ENCODE results near the gene NKPD1. TPM values are rescaled to one million over a fixed set of nuclear protein-coding genes. Genes with fewer than 3 reads are reported as not detected.

The NKPD1 gene
- polyA plus RNA-seq, 1 experiment: 0.05 TPM

- TF ChIP-seq CTCF (IDR thresholded peaks at IDR 0.05; ENCODE audit: insufficient read depth, low read depth, low read length): no peak
- DNase-seq (ENCODE audit: low read depth): no peak
- Histone ChIP-seq H3K4me3 (ENCODE audit: low read depth, low read length) (no peak overlapping the region), H3K27me3 (ENCODE audit: control insufficient read depth, insufficient read depth, low read length) (no peaks in the 10 kb centered on the region), H3K36me3 (ENCODE audit: control insufficient read depth, insufficient read depth, low read length) (peaks cover 16% of the 10 kb centered on the region)
- CTCF ChIA-PET: interaction anchor here (1.4 kb wide), 1 partner anchor 13 kb away, joined by 3 read pairs; no protein-coding TSS in a partner anchor
- POLR2A ChIA-PET: no interaction called here
Measured at GRCh38 chr19:45139286-45140143, 21.3 kb downstream of the NKPD1 start.

GRCh38 chr19:45138303-45138751 lies 22.5 kb downstream of the NKPD1 start:
- DNase-seq (ENCODE audit: low read depth): no peak
- Histone ChIP-seq H3K4me3 (ENCODE audit: low read depth, low read length) (no peak overlapping the region), H3K36me3 (ENCODE audit: control insufficient read depth, insufficient read depth, low read length) (peaks cover 13% of the 10 kb centered on the region), H3K27me3 (ENCODE audit: control insufficient read depth, insufficient read depth, low read length) (no peaks in the 10 kb centered on the region)
- POLR2A ChIA-PET: no interaction called here
- CTCF ChIA-PET: interaction anchor here (1.2 to 1.4 kb wide), 3 partner anchors 10 to 13 kb away, joined by 3 to 4 read pairs (median 3); no protein-coding TSS in a partner anchor
- TF ChIP-seq CTCF (IDR thresholded peaks at IDR 0.05; ENCODE audit: insufficient read depth, low read depth, low read length): no peak

- no peak for DNase-seq (ENCODE audit: low read depth)
- Histone ChIP-seq H3K36me3 (ENCODE audit: control insufficient read depth, insufficient read depth, low read length) (peaks cover 12% of the 10 kb centered on the region), H3K4me3 (ENCODE audit: low read depth, low read length) (no peak overlapping the region), H3K27me3 (ENCODE audit: control insufficient read depth, insufficient read depth, low read length) (no peaks in the 10 kb centered on the region)
- TF ChIP-seq CTCF (IDR thresholded peaks at IDR 0.05; ENCODE audit: insufficient read depth, low read depth, low read length): no peak
- ChIA-PET CTCF (interaction anchor here (0.9 kb wide), 1 partner anchor 29 kb away, joined by 3 read pairs; no protein-coding TSS in a partner anchor), POLR2A (no interaction called here)
Measured at GRCh38 chr19:45137179-45137761, 23.5 kb downstream of the NKPD1 start.

GRCh38 chr19:45136507-45137178 lies 24.1 kb downstream of the NKPD1 start:
- DNase-seq (ENCODE audit: low read depth): no peak
- ChIA-PET CTCF (interaction anchor here (0.6 to 1.3 kb wide), 4 partner anchors 11 to 116 kb away, joined by 3 to 5 read pairs (median 4); no protein-coding TSS in a partner anchor), POLR2A (no interaction called here)
- Histone ChIP-seq H3K27me3 (ENCODE audit: control insufficient read depth, insufficient read depth, low read length) (no peaks in the 10 kb centered on the region), H3K4me3 (ENCODE audit: low read depth, low read length) (no peak overlapping the region), H3K36me3 (ENCODE audit: control insufficient read depth, insufficient read depth, low read length) (peaks cover 8% of the 10 kb centered on the region)
- no peak for TF ChIP-seq CTCF (IDR thresholded peaks at IDR 0.05; ENCODE audit: insufficient read depth, low read depth, low read length)

All from BJ (cell line).